Measurements from ENCODE around the gene FOXP1. TPM values are rescaled to one million over a fixed set of nuclear protein-coding genes. Genes with fewer than 3 reads are reported as not detected.

FOXP1 gene
- total and polyA plus RNA-seq, 2 experiments from 2014 or later, result 37.4 to 59.9 TPM

- WGBS, 2 experiments (ENCODE audit: low coverage in 1 of 2, low lambda C conversion rate in 2 of 2, missing lambda C conversion rate in 2 of 2), result 46 to 59% methylated on average over 14 to 17 of the region's 17 CpGs
- Histone ChIP-seq H3K9me2 (ENCODE audit: insufficient read depth) (no peaks in the 10 kb centered on the region), H3K36me3 (ENCODE audit: low read depth) (no peaks in the 10 kb centered on the region), H3K4me2 (ENCODE audit: unreplicated experiment) (peak overlapping the region; percentile 98), H3K79me2 (ENCODE audit: insufficient read depth) (peaks cover 90% of the 10 kb centered on the region), H3K9ac (peak overlapping the region; percentile 90), H3K9me3 (ENCODE audit: low read depth) (no peaks in the 10 kb centered on the region), H3K27ac (peak overlapping the region; percentile 81), H3K27me3 (replicated peaks; ENCODE audit: insufficient read depth) (no peaks in the 10 kb centered on the region), H4K20me1 (ENCODE audit: insufficient read depth) (no peaks in the 10 kb centered on the region), H3F3A (ENCODE audit: insufficient read depth) (peaks cover 23% of the 10 kb centered on the region), H3K4me3 (peak overlapping the region; percentile 93), H2AFZ (peak overlapping the region; percentile 86), H3K4me1 (ENCODE audit: insufficient read depth) (peaks cover 43% of the 10 kb centered on the region)
- TF ChIP-seq EZH2phosphoT487 (IDR thresholded peaks at IDR 0.05; ENCODE audit: insufficient read depth, low read depth), result no peak
- no peak for TF ChIP-seq EZH2 (IDR thresholded peaks at IDR 0.05; ENCODE audit: insufficient read depth, poor library complexity, severe bottlenecking)
- peak; percentile 19 for DNase-seq
- in situ Hi-C loops (cut with MboI), result loop anchor here (25.0 kb wide), 2 partner anchors 469 to 869 kb away; no protein-coding TSS in a partner anchor
Measured at GRCh38 chr3:71580636-71581456, 2.7 kb downstream of the FOXP1 start.

GRCh38 chr3:71579935-71580406 lies 3.6 kb downstream of the FOXP1 start:
- Histone ChIP-seq H2AFZ (0 out of 2 replicates have a peak overlapping the region, but pooled peaks have one; percentile 86), H3K27me3 (replicated peaks; ENCODE audit: insufficient read depth) (no peaks in the 10 kb centered on the region), H3K9me3 (ENCODE audit: low read depth) (no peaks in the 10 kb centered on the region), H3K4me2 (ENCODE audit: unreplicated experiment) (peak overlapping the region; percentile 98), H3K4me3 (peak overlapping the region; percentile 93), H3K36me3 (ENCODE audit: low read depth) (no peaks in the 10 kb centered on the region; the same call in 1 of the 2 replicates), H3K27ac (peak overlapping the region; percentile 81; the same call in 1 of the 2 replicates), H3K79me2 (ENCODE audit: insufficient read depth) (peaks cover 92% of the 10 kb centered on the region), H3K9ac (peak overlapping the region; percentile 90), H3F3A (ENCODE audit: insufficient read depth) (peaks cover 16% of the 10 kb centered on the region; the same call in 1 of the 2 replicates), H3K9me2 (ENCODE audit: insufficient read depth) (no peaks in the 10 kb centered on the region), H4K20me1 (ENCODE audit: insufficient read depth) (no peaks in the 10 kb centered on the region), H3K4me1 (ENCODE audit: insufficient read depth) (peaks cover 34% of the 10 kb centered on the region)
- no peak for TF ChIP-seq EZH2 (IDR thresholded peaks at IDR 0.05; ENCODE audit: insufficient read depth, poor library complexity, severe bottlenecking)
- no peak for TF ChIP-seq EZH2phosphoT487 (IDR thresholded peaks at IDR 0.05; ENCODE audit: insufficient read depth, low read depth)
- DNase-seq, result peak; percentile 66
- WGBS, 2 experiments (ENCODE audit: low coverage in 1 of 2, low lambda C conversion rate in 2 of 2, missing lambda C conversion rate in 2 of 2), result 63 to 69% methylated on average over 4 of the region's 4 CpGs
- in situ Hi-C loops (cut with MboI), result loop anchor here (25.0 kb wide), 2 partner anchors 468 to 868 kb away; no protein-coding TSS in a partner anchor

- Histone ChIP-seq H3K9ac (peak overlapping the region; percentile 90; the same call in 1 of the 2 replicates), H3K79me2 (ENCODE audit: insufficient read depth) (peaks cover 92% of the 10 kb centered on the region), H3K4me2 (ENCODE audit: unreplicated experiment) (peak overlapping the region; percentile 98), H3K4me1 (ENCODE audit: insufficient read depth) (peaks cover 30% of the 10 kb centered on the region), H3K27ac (no peak overlapping the region; the same call in 1 of the 2 replicates), H3F3A (ENCODE audit: insufficient read depth) (peaks cover 11% of the 10 kb centered on the region; the same call in 1 of the 2 replicates), H3K36me3 (ENCODE audit: low read depth) (no peaks in the 10 kb centered on the region; the same call in 1 of the 2 replicates), H3K4me3 (peak overlapping the region; percentile 93), H4K20me1 (ENCODE audit: insufficient read depth) (no peaks in the 10 kb centered on the region), H3K9me3 (ENCODE audit: low read depth) (no peaks in the 10 kb centered on the region), H3K9me2 (ENCODE audit: insufficient read depth) (no peaks in the 10 kb centered on the region), H2AFZ (no peak overlapping the region), H3K27me3 (replicated peaks; ENCODE audit: insufficient read depth) (no peaks in the 10 kb centered on the region)
- no peak for DNase-seq
- in situ Hi-C loops (cut with MboI), result loop anchor here (25.0 kb wide), 2 partner anchors 467 to 867 kb away; no protein-coding TSS in a partner anchor
- 80 to 86% methylated on average over 7 of the region's 7 CpGs for WGBS, 2 experiments (ENCODE audit: low coverage in 1 of 2, low lambda C conversion rate in 2 of 2, missing lambda C conversion rate in 2 of 2)
- TF ChIP-seq EZH2phosphoT487 (IDR thresholded peaks at IDR 0.05; ENCODE audit: insufficient read depth, low read depth) (no peak), EZH2 (IDR thresholded peaks at IDR 0.05; ENCODE audit: insufficient read depth, poor library complexity, severe bottlenecking) (no peak)
Measured at GRCh38 chr3:71579326-71579934, 4.1 kb downstream of the FOXP1 start.
